ENCODE results near the gene SATL1. TPM values are rescaled to one million over a fixed set of nuclear protein-coding genes. Genes with fewer than 3 reads are reported as not detected.
"Not testable (repeated sequence)": the region's sequence is repeated elsewhere in the genome, so short reads cannot be mapped to it uniquely, and the experiment has no call there.

SATL1 gene
- total RNA-seq, 2 donors from 2014 or later: not detected

GRCh38 chrX:85139422-85139821, 104.2 kb downstream of the SATL1 start:
- ATAC-seq (replicated peaks): no peak
- Mint-ChIP-seq H3K4me1 (no peaks in the 10 kb centered on the region), H3K27ac (no peak overlapping the region), H3K9me3 (no peaks in the 10 kb centered on the region), H3K36me3 (ENCODE audit: low read depth) (no peaks in the 10 kb centered on the region), H3K4me3 (no peak overlapping the region), H3K27me3 (peaks cover 3% of the 10 kb centered on the region)

GRCh38 chrX:85136409-85136808, 107.2 kb downstream of the SATL1 start:
- Mint-ChIP-seq H3K27me3 (peaks cover 3% of the 10 kb centered on the region), H3K4me3 (no peak overlapping the region), H3K9me3 (no peaks in the 10 kb centered on the region), H3K36me3 (ENCODE audit: low read depth) (no peaks in the 10 kb centered on the region), H3K27ac (no peak overlapping the region), H3K4me1 (no peaks in the 10 kb centered on the region)
- ATAC-seq (replicated peaks): no peak

GRCh38 chrX:85115252-85115651, 128.3 kb downstream of the SATL1 start:
- H3K4me3 Mint-ChIP-seq: no peak overlapping the region
- H3K4me1 Mint-ChIP-seq: no peaks in the 10 kb centered on the region
- no peaks in the 10 kb centered on the region for H3K36me3 Mint-ChIP-seq (ENCODE audit: low read depth)
- H3K9me3 Mint-ChIP-seq: no peaks in the 10 kb centered on the region
- H3K27me3 Mint-ChIP-seq: no peaks in the 10 kb centered on the region
- no peak overlapping the region for H3K27ac Mint-ChIP-seq
- no peak for ATAC-seq (replicated peaks)

- Mint-ChIP-seq H3K9me3 (no peaks in the 10 kb centered on the region), H3K36me3 (ENCODE audit: low read depth) (no peaks in the 10 kb centered on the region), H3K27ac (no peak overlapping the region), H3K4me3 (no peak overlapping the region), H3K4me1 (no peaks in the 10 kb centered on the region), H3K27me3 (no peaks in the 10 kb centered on the region)
- ATAC-seq (replicated peaks): no peak
These were observed 128.8 kb downstream of the SATL1 start for GRCh38 chrX:85114776-85115175.

- Mint-ChIP-seq H3K27me3 (no peaks in the 10 kb centered on the region), H3K36me3 (ENCODE audit: low read depth) (no peaks in the 10 kb centered on the region), H3K9me3 (no peaks in the 10 kb centered on the region), H3K27ac (no peak overlapping the region), H3K4me1 (no peaks in the 10 kb centered on the region), H3K4me3 (no peak overlapping the region)
- no peak for ATAC-seq (replicated peaks)
These were observed 129.4 kb downstream of the SATL1 start for GRCh38 chrX:85114171-85114570.

GRCh38 chrX:85113746-85114145, 129.8 kb downstream of the SATL1 start:
- Mint-ChIP-seq H3K4me3 (no peak overlapping the region), H3K9me3 (no peaks in the 10 kb centered on the region), H3K27ac (no peak overlapping the region), H3K4me1 (no peaks in the 10 kb centered on the region), H3K36me3 (ENCODE audit: low read depth) (no peaks in the 10 kb centered on the region), H3K27me3 (no peaks in the 10 kb centered on the region)
- no peak for ATAC-seq (replicated peaks)

- no peaks in the 10 kb centered on the region for H3K27me3 Mint-ChIP-seq
- no peak overlapping the region for H3K27ac Mint-ChIP-seq
- H3K9me3 Mint-ChIP-seq: no peaks in the 10 kb centered on the region
- H3K4me1 Mint-ChIP-seq: no peaks in the 10 kb centered on the region
- H3K4me3 Mint-ChIP-seq: no peak overlapping the region
- ATAC-seq (replicated peaks): no peak
- no peaks in the 10 kb centered on the region for H3K36me3 Mint-ChIP-seq (ENCODE audit: low read depth)
These were observed 131.3 kb downstream of the SATL1 start for GRCh38 chrX:85112293-85112692.

- Mint-ChIP-seq H3K27me3 (no peaks in the 10 kb centered on the region), H3K9me3 (no peaks in the 10 kb centered on the region), H3K36me3 (ENCODE audit: low read depth) (no peaks in the 10 kb centered on the region), H3K4me1 (no peaks in the 10 kb centered on the region), H3K4me3 (no peak overlapping the region), H3K27ac (no peak overlapping the region)
- no peak for ATAC-seq (replicated peaks)
These were observed 132.2 kb downstream of the SATL1 start for GRCh38 chrX:85111347-85111746.

- no peak for ATAC-seq (replicated peaks)
- H3K27ac Mint-ChIP-seq: no peak overlapping the region
- H3K36me3 Mint-ChIP-seq (ENCODE audit: low read depth): no peaks in the 10 kb centered on the region
- no peaks in the 10 kb centered on the region for H3K27me3 Mint-ChIP-seq
- H3K9me3 Mint-ChIP-seq: no peaks in the 10 kb centered on the region
- H3K4me3 Mint-ChIP-seq: no peak overlapping the region
- no peaks in the 10 kb centered on the region for H3K4me1 Mint-ChIP-seq
These were observed 134.3 kb downstream of the SATL1 start for GRCh38 chrX:85109235-85109634.

GRCh38 chrX:85108165-85108564, 135.4 kb downstream of the SATL1 start:
- no peaks in the 10 kb centered on the region for H3K4me1 Mint-ChIP-seq
- H3K36me3 Mint-ChIP-seq (ENCODE audit: low read depth): no peaks in the 10 kb centered on the region
- no peak overlapping the region for H3K27ac Mint-ChIP-seq
- H3K27me3 Mint-ChIP-seq: no peaks in the 10 kb centered on the region
- ATAC-seq (replicated peaks): no peak
- no peak overlapping the region for H3K4me3 Mint-ChIP-seq
- H3K9me3 Mint-ChIP-seq: no peaks in the 10 kb centered on the region

- Mint-ChIP-seq H3K4me3 (no peak overlapping the region), H3K27ac (no peak overlapping the region), H3K4me1 (no peaks in the 10 kb centered on the region), H3K27me3 (no peaks in the 10 kb centered on the region), H3K9me3 (no peaks in the 10 kb centered on the region), H3K36me3 (ENCODE audit: low read depth) (no peaks in the 10 kb centered on the region)
- ATAC-seq (replicated peaks): no peak
These were observed 136.2 kb downstream of the SATL1 start for GRCh38 chrX:85107407-85107806.

- H3K4me1 Mint-ChIP-seq: no peaks in the 10 kb centered on the region
- no peak for ATAC-seq (replicated peaks)
- peaks cover 68% of the 10 kb centered on the region for H3K36me3 Mint-ChIP-seq (ENCODE audit: low read depth)
- no peaks in the 10 kb centered on the region for H3K27me3 Mint-ChIP-seq
- H3K9me3 Mint-ChIP-seq: no peaks in the 10 kb centered on the region
- no peak overlapping the region for H3K27ac Mint-ChIP-seq
- H3K4me3 Mint-ChIP-seq: no peak overlapping the region
These were observed 154.2 kb downstream of the SATL1 start for GRCh38 chrX:85089321-85089840.

- no peak overlapping the region for H3K27ac Mint-ChIP-seq
- no peak overlapping the region for H3K4me3 Mint-ChIP-seq
- H3K36me3 Mint-ChIP-seq (ENCODE audit: low read depth): peaks cover 64% of the 10 kb centered on the region
- ATAC-seq (replicated peaks): no peak
- H3K4me1 Mint-ChIP-seq: no peaks in the 10 kb centered on the region
- H3K27me3 Mint-ChIP-seq: no peaks in the 10 kb centered on the region
- no peaks in the 10 kb centered on the region for H3K9me3 Mint-ChIP-seq
These were observed 158.7 kb downstream of the SATL1 start for GRCh38 chrX:85084770-85085393.

- H3K4me3 Mint-ChIP-seq; H3K27ac Mint-ChIP-seq; H3K27me3 Mint-ChIP-seq; H3K9me3 Mint-ChIP-seq; ATAC-seq (replicated peaks); H3K4me1 Mint-ChIP-seq: not testable (repeated sequence)
- peaks cover 47% of the 10 kb centered on the region for H3K36me3 Mint-ChIP-seq (ENCODE audit: low read depth)
These were observed 166.3 kb downstream of the SATL1 start for GRCh38 chrX:85077247-85077646.

GRCh38 chrX:85065512-85066198, 177.9 kb downstream of the SATL1 start:
- H3K4me3 Mint-ChIP-seq: no peak overlapping the region
- H3K27me3 Mint-ChIP-seq: no peaks in the 10 kb centered on the region
- no peaks in the 10 kb centered on the region for H3K9me3 Mint-ChIP-seq
- ATAC-seq (replicated peaks): no peak
- no peak overlapping the region for H3K27ac Mint-ChIP-seq
- H3K4me1 Mint-ChIP-seq: no peaks in the 10 kb centered on the region
- H3K36me3 Mint-ChIP-seq (ENCODE audit: low read depth): peaks cover 38% of the 10 kb centered on the region

All from activated T-helper 17 cell treated with anti-CD3 and anti-CD28 coated beads, Interleukin-2, amount 50 U/mL, for 72 hours (primary cell).